Measurements from ENCODE around the gene FAAH.

GRCh38 chr1:46436844-46437243 lies 42.7 kb downstream of the FAAH start:
- no peak for TF ChIP-seq POLR2A (IDR thresholded peaks at IDR 0.05; ENCODE audit: extremely low read depth, insufficient read length)
- no peak for TF ChIP-seq CTCF (IDR thresholded peaks at IDR 0.05; ENCODE audit: low read depth, low read length)
- TF ChIP-seq MAX (IDR thresholded peaks at IDR 0.05; ENCODE audit: low read depth, low read length), result no peak
- TF ChIP-seq MYC (IDR thresholded peaks at IDR 0.05; ENCODE audit: low read depth, low read length), result no peak
